Sigmoid colon (tissue), 7 donors: ENCODE data around the gene GYPC. TPM values are rescaled to one million over a fixed set of nuclear protein-coding genes. Genes with fewer than 3 reads are reported as not detected.

Source experiments
- DNase-seq: peaks from one replicate; pipeline ENCODE4 v3.0.0-alpha.2; 2019
- H3K27ac ChIP-seq, 4 donors: fragments of 200-600 bp; sonication (generic); one replicate each; pipeline ENCODE4 v1.5.1; 2016 to 2019; ENCODE audit warnings: mild to moderate bottlenecking in 1 of 4
- H3K27me3 ChIP-seq, 3 donors: fragments of 200-600 bp; sonication (generic); one replicate each; pipeline ENCODE4 v1.5.1; 2019; ENCODE audit warnings: mild to moderate bottlenecking in 1 of 3
- H3K36me3 ChIP-seq, 4 donors: fragments of 200-600 bp; sonication (generic); one replicate each; pipeline ENCODE4 v1.5.1; 2016 to 2019
- H3K4me1 ChIP-seq, 4 donors: fragments of 200-600 bp; sonication (generic); one replicate each; pipeline ENCODE4 v1.5.1; 2017 to 2019
- H3K4me3 ChIP-seq, 4 donors: fragments of 200-600 bp; sonication (generic); one replicate each; pipeline ENCODE4 v1.5.1; 2017 to 2019; ENCODE audit warnings: mild to moderate bottlenecking in 2 of 4, moderate library complexity in 1 of 4
- H3K9me3 ChIP-seq, 4 donors: fragments of 200-600 bp in 3 of 4; sonication (generic) in 3 of 4; one replicate each; pipeline versions ENCODE4 v1.5.1 to v1.6.1; 2013 to 2019
- EP300 ChIP-seq, 4 donors: sonication (generic); formaldehyde crosslinking; IDR thresholded peaks; one replicate each; pipeline ENCODE4 v1.6.1; 2017; ENCODE audit warnings: antibody characterized with exemption in 4 of 4
- POLR2A ChIP-seq, 2 donors: fragments of 450-650 bp; IDR thresholded peaks; one replicate each; pipeline ENCODE4 v1.6.1; 2016; ENCODE audit warnings: antibody characterized with exemption in 2 of 2, mild to moderate bottlenecking in 2 of 2, moderate library complexity in 2 of 2
- POLR2AphosphoS5 ChIP-seq, 4 donors: sonication (generic); formaldehyde crosslinking; IDR thresholded peaks; one replicate each; pipeline ENCODE4 v1.6.1; 2017; ENCODE audit warnings: antibody characterized with exemption in 4 of 4
- WGBS, 2 donors: extraction: QIAGEN DNeasy Blood & Tissue Kit; methylation state at CpG; one replicate each; pipeline ENCODE4 v1.1.7; 2013; 5-methylcytosine and 5-hydroxymethylcytosine counted together
- intact Hi-C: fragments of 100-400 bp; cut with DNase I; formaldehyde crosslinking; loops from one replicate; pipeline ENCODE4 v1.15.1; 2023
- polyA plus RNA-seq, 3 donors: library from polyadenylated mRNA; stranded (reverse); fragments of 200-250 nt; gene quantifications; one replicate each; pipeline ENCODE4 v1.2.3, GENCODE V29; 2013
- total RNA-seq, 4 donors: library from RNA; depleted of rRNA; stranded (reverse); fragments of >200 nt; gene quantifications; one replicate each; pipeline ENCODE4 v1.1.0, GENCODE V29; 2016
- TF ChIP-seq, protein P1 (sequence below), 4 experiments: fragments of 450-650 bp in 3 of 4; fragments of 200-600 bp in 1 of 4; IDR thresholded peaks; one replicate each; pipeline ENCODE4 v1.5.1; 2016 to 2019; ENCODE audit warnings: antibody characterized with exemption in 4 of 4, mild to moderate bottlenecking in 3 of 4, moderate library complexity in 2 of 4
- donor health status: healthy with polysubstance abuse.
- donor health status: Bipolar disorder and iron deficiency.
- donor health status: healthy.

GYPC gene, protein sequence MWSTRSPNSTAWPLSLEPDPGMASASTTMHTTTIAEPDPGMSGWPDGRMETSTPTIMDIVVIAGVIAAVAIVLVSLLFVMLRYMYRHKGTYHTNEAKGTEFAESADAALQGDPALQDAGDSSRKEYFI
- 100 to 1,000 TPM in 3 of 4 donors, 10 to 100 TPM in 1; 93.5 to 123 (median 113) TPM for total RNA-seq
- polyA plus RNA-seq, result 10 to 100 TPM; 18.0 to 93.7 (median 66.8) TPM

DNA sequence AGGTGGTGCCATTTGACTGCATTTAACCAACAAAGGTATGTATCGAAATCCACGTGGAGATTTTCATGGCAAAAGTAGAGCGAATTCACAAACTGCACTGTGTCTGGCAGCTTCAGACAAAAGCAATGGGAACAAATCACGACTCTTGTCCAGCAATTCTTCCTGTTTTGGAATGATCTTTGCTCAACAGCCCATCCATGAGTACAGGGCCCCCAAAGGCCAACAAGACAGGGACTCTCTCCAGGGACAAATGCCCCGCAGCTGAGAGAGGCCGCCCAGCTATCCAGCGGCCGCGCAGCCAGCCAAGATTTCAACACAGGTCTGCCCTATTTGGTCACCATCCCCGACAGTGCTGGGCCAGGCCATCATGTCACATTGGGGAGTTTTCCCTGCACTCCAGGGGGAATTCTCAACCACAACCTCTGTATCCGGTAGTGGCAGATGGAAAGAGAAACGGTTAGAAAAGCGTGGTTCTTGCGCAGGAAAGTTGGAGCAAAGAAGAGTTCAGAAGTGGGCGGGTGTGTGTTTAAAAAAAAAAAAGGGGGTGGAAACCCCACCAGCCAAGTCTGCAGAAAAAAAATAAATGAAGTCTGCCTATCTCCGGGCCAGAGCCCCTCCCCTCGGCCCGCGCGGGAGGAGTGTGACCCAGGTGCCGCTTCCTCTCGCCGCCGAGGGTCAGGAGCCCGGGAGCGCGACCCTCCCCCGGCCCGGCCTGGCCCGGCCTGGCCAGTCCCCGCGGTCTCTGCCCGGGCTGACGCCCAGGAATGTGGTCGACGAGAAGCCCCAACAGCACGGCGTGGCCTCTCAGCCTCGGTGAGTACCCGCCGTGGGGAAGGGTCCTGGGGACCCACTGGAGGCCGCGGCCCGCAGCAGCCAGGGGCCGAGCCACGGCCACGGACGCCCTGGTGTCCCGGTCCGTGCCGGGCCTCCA, at the start of gene GYPC:
TSS of gene GYPC (plus strand) at position 659 of the 931 bp plus-strand sequence. CDS start at position 765, 106 bp downstream.
- WGBS, 2 donors, result 10 to 20% methylated on average over 51 of the region's 51 CpGs
- peak within 1 kb of the TSS; percentile 94 to 99 (median 99) for H3K27ac ChIP-seq
- TF ChIP-seq POLR2AphosphoS5 (IDR thresholded peaks at IDR 0.05) (peak; percentile 61 to 78 (median 70)), POLR2A (IDR thresholded peaks at IDR 0.05) (peak in 1 of 2 donors; percentile 25), EP300 (IDR thresholded peaks at IDR 0.05) (peak in 1 of 4 donors; percentile 26)
- TF ChIP-seq, protein P1, sequence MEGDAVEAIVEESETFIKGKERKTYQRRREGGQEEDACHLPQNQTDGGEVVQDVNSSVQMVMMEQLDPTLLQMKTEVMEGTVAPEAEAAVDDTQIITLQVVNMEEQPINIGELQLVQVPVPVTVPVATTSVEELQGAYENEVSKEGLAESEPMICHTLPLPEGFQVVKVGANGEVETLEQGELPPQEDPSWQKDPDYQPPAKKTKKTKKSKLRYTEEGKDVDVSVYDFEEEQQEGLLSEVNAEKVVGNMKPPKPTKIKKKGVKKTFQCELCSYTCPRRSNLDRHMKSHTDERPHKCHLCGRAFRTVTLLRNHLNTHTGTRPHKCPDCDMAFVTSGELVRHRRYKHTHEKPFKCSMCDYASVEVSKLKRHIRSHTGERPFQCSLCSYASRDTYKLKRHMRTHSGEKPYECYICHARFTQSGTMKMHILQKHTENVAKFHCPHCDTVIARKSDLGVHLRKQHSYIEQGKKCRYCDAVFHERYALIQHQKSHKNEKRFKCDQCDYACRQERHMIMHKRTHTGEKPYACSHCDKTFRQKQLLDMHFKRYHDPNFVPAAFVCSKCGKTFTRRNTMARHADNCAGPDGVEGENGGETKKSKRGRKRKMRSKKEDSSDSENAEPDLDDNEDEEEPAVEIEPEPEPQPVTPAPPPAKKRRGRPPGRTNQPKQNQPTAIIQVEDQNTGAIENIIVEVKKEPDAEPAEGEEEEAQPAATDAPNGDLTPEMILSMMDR (IDR thresholded peaks at IDR 0.05), result no peak
- peak within 1 kb of the TSS; percentile 69 to 88 (median 86) for H3K4me3 ChIP-seq
- intact Hi-C loops, result loop anchor here (2.0 to 10.0 kb wide), 3 partner anchors 49 to 729 kb away; partner anchors contain the start of gene MAP3K2
- no peaks in the 10 kb centered on the region for H3K27me3 ChIP-seq
- H3K9me3 ChIP-seq, result no peaks in the 10 kb centered on the region
- H3K4me1 ChIP-seq, result peaks cover 0 to 53% (median 48%) of the 10 kb centered on the region in 4 donors
- DNase-seq, result peak; percentile 92
- no peaks in the 10 kb centered on the region for H3K36me3 ChIP-seq

DNA sequence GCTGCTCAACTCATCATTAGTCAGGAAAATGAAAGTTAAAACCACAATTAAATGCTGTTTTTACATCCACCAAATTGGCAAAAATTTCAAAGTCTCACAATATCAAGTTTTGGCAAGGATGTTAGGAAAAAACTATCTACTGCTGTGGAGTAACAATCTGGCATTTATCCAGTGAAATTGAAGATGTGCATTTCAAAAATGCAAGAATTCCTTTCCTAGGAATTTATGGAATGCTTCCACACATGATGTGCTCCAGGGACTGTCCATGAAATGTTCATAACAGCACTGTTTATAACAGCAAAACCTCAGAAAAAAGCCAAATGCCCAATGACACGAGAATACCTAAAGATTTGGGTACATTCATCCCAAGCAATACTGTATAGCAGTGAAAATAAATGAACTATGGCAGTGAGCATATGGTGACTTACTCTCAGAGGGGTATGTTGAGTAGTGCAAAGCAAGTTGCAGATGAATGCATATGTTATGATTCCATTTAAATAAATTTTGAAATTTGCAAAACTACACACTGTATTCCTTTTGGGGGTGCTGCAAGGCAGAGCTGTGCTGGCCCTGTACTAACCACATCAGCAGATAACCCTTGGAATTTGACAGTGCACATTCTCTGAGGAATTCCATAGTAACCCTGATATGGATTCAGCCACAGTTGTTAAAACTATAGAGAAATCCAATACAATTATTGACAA, 41.3 kb upstream of the GYPC start:
- H3K27me3 ChIP-seq, result no peaks in the 10 kb centered on the region
- TF ChIP-seq, protein P1 (IDR thresholded peaks at IDR 0.05), result peak in 1 of 4 experiments; percentile 5
- TF ChIP-seq EP300 (IDR thresholded peaks at IDR 0.05), result no peak
- H3K36me3 ChIP-seq, result no peaks in the 10 kb centered on the region
- WGBS, 2 donors, result 22 to 57% methylated on average over 1 of the region's 1 CpG
- H3K9me3 ChIP-seq, result peaks cover 0 to 4% (median 0%) of the 10 kb centered on the region in 4 donors
- no peak overlapping the region for H3K27ac ChIP-seq
- intact Hi-C loops, result no loop called here
- peaks cover 0 to 5% (median 0%) of the 10 kb centered on the region in 4 donors for H3K4me1 ChIP-seq
- H3K4me3 ChIP-seq, result no peak overlapping the region
- no peak for DNase-seq

DNA sequence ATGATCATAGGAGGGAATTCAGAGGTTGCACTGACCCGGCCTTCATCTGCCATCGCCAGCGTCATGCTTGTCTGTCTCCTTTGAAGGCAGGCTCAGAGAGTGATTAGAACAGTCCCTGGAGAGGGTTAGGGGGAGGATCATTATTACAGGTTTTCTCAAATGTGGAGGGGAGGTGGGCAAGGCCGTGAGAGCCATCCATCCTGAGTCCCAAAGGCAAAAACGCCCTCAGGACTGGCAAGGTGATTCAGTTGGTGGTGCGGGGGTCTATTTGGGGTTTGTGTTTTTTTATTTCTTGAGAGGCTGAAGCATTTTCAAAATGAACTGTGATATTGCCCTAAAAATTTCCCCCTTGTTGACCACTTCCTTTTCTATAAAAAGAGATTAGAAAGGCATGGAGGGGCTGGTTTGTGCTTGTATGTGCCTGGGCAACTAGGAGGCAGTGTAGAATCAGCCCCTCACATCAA, 39.3 kb upstream of the GYPC start:
- H3K9me3 ChIP-seq, result peaks cover 0 to 1% (median 0%) of the 10 kb centered on the region in 4 donors
- no peak overlapping the region for H3K4me3 ChIP-seq
- H3K36me3 ChIP-seq, result no peaks in the 10 kb centered on the region
- H3K27ac ChIP-seq, result no peak overlapping the region
- H3K4me1 ChIP-seq, result peaks cover 0 to 5% (median 0%) of the 10 kb centered on the region in 4 donors
- DNase-seq, result no peak
- H3K27me3 ChIP-seq, result no peaks in the 10 kb centered on the region
- intact Hi-C loops, result no loop called here
- TF ChIP-seq EP300 (IDR thresholded peaks at IDR 0.05) (no peak), POLR2A (IDR thresholded peaks at IDR 0.05) (no peak), POLR2AphosphoS5 (IDR thresholded peaks at IDR 0.05) (no peak)
- TF ChIP-seq, protein P1 (IDR thresholded peaks at IDR 0.05), result no peak
- 70 to 76% methylated on average over 6 of the region's 6 CpGs for WGBS, 2 donors

DNA sequence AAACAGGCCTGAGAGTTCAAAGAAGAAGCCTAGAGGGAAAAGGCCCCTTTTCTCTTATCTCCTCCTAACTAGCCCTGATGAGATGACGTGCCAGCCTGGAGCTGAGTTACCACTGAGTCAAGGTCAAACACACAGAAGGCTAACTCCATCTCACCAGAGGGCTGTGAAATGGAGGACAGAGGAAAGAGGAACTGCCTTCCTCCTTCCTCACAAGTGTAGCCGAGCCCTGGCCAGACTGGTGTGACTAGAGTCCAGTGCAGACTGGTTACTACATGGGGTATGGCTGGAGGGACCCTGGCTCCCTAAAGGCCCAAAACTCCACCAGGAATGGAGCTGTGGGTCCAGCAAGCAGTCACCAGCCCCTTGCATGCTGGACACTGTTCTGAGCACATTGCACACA, 35.7 kb upstream of the GYPC start:
- no peaks in the 10 kb centered on the region for H3K27me3 ChIP-seq
- H3K9me3 ChIP-seq, result no peaks in the 10 kb centered on the region
- WGBS, 2 donors, result 66 to 82% methylated on average over 2 of the region's 2 CpGs
- DNase-seq, result no peak
- TF ChIP-seq EP300 (IDR thresholded peaks at IDR 0.05) (no peak), POLR2AphosphoS5 (IDR thresholded peaks at IDR 0.05) (no peak), POLR2A (IDR thresholded peaks at IDR 0.05) (no peak)
- TF ChIP-seq, protein P1 (IDR thresholded peaks at IDR 0.05), result no peak
- no peak overlapping the region for H3K27ac ChIP-seq
- H3K4me1 ChIP-seq, result no peaks in the 10 kb centered on the region
- H3K36me3 ChIP-seq, result no peaks in the 10 kb centered on the region
- H3K4me3 ChIP-seq, result no peak overlapping the region
- intact Hi-C loops, result no loop called here
